ENCODE data around the gene ARPC2.

The ARPC2 gene

DNA sequence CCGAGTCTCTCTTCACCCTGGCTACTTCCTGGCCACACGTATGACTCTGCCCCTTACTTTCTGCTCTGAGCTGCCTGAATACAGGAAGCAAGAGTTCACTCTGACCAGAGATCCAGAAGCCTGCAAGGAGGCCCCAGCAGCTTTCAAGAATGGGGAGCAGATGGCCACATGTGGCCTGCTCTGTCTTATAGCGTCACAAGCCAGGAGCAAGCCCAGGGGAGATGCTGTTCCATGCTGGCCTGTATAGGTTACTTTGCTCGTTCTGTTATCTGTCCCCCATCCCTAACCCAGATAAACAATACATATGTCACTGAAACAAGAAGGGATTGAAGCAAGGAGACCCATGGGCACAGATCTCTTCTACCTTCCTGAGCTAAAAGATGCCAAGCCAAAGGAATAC is 57.6 kb downstream of the ARPC2 start:
- no peak for DNase-seq (ENCODE audit: low read depth in 1 of 2, low spot score in 1 of 2)
- TF ChIP-seq SPI1 (IDR thresholded peaks at IDR 0.05; ENCODE audit: borderline replicate concordance, low read depth) = no peak
- TF ChIP-seq, protein P1, sequence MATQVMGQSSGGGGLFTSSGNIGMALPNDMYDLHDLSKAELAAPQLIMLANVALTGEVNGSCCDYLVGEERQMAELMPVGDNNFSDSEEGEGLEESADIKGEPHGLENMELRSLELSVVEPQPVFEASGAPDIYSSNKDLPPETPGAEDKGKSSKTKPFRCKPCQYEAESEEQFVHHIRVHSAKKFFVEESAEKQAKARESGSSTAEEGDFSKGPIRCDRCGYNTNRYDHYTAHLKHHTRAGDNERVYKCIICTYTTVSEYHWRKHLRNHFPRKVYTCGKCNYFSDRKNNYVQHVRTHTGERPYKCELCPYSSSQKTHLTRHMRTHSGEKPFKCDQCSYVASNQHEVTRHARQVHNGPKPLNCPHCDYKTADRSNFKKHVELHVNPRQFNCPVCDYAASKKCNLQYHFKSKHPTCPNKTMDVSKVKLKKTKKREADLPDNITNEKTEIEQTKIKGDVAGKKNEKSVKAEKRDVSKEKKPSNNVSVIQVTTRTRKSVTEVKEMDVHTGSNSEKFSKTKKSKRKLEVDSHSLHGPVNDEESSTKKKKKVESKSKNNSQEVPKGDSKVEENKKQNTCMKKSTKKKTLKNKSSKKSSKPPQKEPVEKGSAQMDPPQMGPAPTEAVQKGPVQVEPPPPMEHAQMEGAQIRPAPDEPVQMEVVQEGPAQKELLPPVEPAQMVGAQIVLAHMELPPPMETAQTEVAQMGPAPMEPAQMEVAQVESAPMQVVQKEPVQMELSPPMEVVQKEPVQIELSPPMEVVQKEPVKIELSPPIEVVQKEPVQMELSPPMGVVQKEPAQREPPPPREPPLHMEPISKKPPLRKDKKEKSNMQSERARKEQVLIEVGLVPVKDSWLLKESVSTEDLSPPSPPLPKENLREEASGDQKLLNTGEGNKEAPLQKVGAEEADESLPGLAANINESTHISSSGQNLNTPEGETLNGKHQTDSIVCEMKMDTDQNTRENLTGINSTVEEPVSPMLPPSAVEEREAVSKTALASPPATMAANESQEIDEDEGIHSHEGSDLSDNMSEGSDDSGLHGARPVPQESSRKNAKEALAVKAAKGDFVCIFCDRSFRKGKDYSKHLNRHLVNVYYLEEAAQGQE (IDR thresholded peaks at IDR 0.05; ENCODE audit: insufficient replicate concordance, low read depth) = no peak
- TF ChIP-seq, protein P2, sequence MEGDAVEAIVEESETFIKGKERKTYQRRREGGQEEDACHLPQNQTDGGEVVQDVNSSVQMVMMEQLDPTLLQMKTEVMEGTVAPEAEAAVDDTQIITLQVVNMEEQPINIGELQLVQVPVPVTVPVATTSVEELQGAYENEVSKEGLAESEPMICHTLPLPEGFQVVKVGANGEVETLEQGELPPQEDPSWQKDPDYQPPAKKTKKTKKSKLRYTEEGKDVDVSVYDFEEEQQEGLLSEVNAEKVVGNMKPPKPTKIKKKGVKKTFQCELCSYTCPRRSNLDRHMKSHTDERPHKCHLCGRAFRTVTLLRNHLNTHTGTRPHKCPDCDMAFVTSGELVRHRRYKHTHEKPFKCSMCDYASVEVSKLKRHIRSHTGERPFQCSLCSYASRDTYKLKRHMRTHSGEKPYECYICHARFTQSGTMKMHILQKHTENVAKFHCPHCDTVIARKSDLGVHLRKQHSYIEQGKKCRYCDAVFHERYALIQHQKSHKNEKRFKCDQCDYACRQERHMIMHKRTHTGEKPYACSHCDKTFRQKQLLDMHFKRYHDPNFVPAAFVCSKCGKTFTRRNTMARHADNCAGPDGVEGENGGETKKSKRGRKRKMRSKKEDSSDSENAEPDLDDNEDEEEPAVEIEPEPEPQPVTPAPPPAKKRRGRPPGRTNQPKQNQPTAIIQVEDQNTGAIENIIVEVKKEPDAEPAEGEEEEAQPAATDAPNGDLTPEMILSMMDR (IDR thresholded peaks at IDR 0.05; ENCODE audit: insufficient read depth, low read length) = no peak
- Histone ChIP-seq H3K27me3 (ENCODE audit: insufficient read depth, poor library complexity, severe bottlenecking) (no peaks in the 10 kb centered on the region), H3K4me3 (replicated peaks; ENCODE audit: insufficient read depth, low read length) (no peak overlapping the region), H3K27ac (replicated peaks) (no peak overlapping the region; the same call in 1 of the 2 replicates)

DNA sequence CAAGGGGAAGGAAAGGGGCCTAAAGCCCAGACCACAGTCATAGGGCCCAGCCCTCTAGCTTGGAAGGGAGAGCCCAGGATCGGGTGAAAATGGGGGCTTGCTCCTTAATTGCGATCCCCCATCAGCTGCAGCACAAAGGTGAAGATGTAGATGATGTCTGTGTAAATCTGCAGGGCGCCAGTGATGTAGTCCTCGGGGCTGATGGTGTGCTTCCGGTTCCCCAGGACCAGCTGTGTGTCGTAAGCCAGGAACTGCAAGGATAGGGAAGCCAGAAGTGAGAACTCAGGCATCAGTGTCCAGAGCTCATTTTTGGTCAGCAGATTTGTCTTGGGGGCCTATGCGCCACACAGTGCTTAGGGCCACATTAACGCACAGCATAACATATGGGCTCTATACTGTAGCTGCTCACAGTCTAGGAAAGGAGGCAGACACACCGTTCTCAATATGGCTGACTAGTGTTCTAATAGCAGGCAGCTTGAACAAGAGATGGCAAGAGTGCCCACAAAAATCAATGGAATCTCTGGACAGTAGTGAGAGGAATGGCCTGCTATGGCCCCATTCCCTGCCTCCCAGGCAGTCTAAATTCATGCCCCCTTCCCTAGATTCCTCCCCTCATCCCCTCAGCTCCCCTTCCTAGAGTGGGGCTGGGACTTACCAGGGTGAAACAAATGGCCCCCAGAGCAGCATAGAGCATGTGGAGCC is 58.5 kb downstream of the ARPC2 start:
- H3K27ac ChIP-seq (replicated peaks) = no peak overlapping the region; the same call in 1 of the 2 replicates
- H3K27me3 ChIP-seq (ENCODE audit: insufficient read depth, poor library complexity, severe bottlenecking) = no peaks in the 10 kb centered on the region
- no peak overlapping the region for H3K4me3 ChIP-seq (replicated peaks; ENCODE audit: insufficient read depth, low read length)
- TF ChIP-seq SPI1 (IDR thresholded peaks at IDR 0.05; ENCODE audit: borderline replicate concordance, low read depth) (no peak), GABPA (IDR thresholded peaks at IDR 0.05; ENCODE audit: low read depth) (no peak)
- DNase-seq (ENCODE audit: low read depth in 1 of 2, low spot score in 1 of 2) = no peak

DNA sequence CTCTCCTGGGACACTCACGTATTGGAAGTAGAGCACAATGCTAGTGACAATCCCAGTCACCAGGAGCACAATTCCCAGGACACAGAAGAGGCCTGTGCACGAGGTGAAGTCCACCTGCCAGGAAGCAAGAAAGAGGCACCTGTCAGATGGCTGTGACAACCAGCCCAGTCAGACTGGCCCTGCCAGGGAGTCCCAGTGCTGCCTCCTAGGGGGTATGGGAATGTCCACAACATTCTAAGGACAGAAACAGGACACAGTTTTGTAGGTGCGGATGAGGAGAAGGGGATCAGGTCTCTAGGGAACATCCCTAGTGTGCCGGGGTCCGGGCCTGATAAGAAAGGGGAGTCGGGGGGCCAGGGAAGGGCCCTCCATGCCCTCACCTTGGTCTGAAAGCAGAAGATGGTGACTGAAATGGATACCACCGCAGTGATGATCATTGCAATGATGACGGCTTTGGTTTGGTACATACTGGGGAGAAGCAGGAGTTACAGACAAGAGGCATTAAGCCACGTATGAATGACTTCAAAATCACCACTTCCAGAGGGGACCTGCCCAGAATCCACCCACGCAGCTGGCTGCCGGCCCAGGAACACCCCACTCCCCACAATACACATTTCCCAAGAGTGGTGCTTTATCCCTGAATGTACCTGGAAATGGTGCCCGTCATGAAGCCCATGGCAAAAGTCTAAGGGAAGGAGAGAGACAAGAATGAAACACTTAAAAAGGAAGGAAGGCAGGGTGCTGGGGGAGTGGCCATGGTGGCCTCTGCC is 60.2 kb downstream of the ARPC2 start:
- H3K27ac ChIP-seq (replicated peaks) = no peak overlapping the region
- TF ChIP-seq, protein P2 (IDR thresholded peaks at IDR 0.05; ENCODE audit: insufficient read depth, low read length) = no peak
- TF ChIP-seq, protein P1 (IDR thresholded peaks at IDR 0.05; ENCODE audit: insufficient replicate concordance, low read depth) = no peak
- TF ChIP-seq POLR2AphosphoS5 (IDR thresholded peaks at IDR 0.05; ENCODE audit: low read depth) = no peak
- no peak for TF ChIP-seq GABPA (IDR thresholded peaks at IDR 0.05; ENCODE audit: low read depth)
- TF ChIP-seq SPI1 (IDR thresholded peaks at IDR 0.05; ENCODE audit: borderline replicate concordance, low read depth) = no peak
- no peak overlapping the region for H3K4me3 ChIP-seq (replicated peaks; ENCODE audit: insufficient read depth, low read length)

DNA sequence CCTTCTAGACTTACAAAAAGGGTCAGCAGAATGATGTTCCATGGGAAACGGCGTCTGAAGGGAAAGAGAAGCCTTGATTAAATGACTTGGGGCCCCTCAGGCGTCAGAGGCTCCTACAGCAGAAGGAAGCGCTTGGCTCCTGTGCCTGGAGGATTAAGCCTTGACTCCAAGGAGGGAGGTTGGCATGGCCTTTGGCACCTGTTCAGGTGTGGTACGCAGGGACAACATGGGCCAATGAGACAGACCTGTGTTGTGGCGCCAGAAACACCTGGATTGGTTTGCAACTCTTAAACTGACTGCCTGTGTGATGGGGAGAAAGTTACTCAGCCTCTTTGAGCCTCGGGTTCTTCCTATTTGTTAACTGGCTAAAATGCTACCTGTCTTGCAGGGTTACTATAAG is 60.9 kb downstream of the ARPC2 start:
- TF ChIP-seq, protein P2 (IDR thresholded peaks at IDR 0.05; ENCODE audit: insufficient read depth, low read length) = no peak
- TF ChIP-seq GABPA (IDR thresholded peaks at IDR 0.05; ENCODE audit: low read depth) (no peak), POLR2AphosphoS5 (IDR thresholded peaks at IDR 0.05; ENCODE audit: low read depth) (no peak)
- TF ChIP-seq, protein P1 (IDR thresholded peaks at IDR 0.05; ENCODE audit: insufficient replicate concordance, low read depth) = no peak
- DNase-seq (ENCODE audit: low read depth in 1 of 2, low spot score in 1 of 2) = no peak
- H3K27me3 ChIP-seq (ENCODE audit: insufficient read depth, poor library complexity, severe bottlenecking) = no peaks in the 10 kb centered on the region
- H3K4me3 ChIP-seq (replicated peaks; ENCODE audit: insufficient read depth, low read length) = no peak overlapping the region
- no peak overlapping the region for H3K27ac ChIP-seq (replicated peaks)

More for the DNA sequence above, 60.2 kb downstream of the ARPC2 start:
- no peaks in the 10 kb centered on the region for H3K27me3 ChIP-seq (ENCODE audit: insufficient read depth, poor library complexity, severe bottlenecking)
- no peak for DNase-seq (ENCODE audit: low read depth in 1 of 2, low spot score in 1 of 2)
